Activated T-cell treated with anti-CD3 and anti-CD28 coated beads for 1 hour (primary cell): ENCODE results near the gene IL12B.
"Not testable (repeated sequence)": the region's sequence is repeated elsewhere in the genome, so short reads cannot be mapped to it uniquely, and the experiment has no call there.

Experiments
- DNase-seq: peaks from one replicate; pipeline ENCODE4 v3.0.0-alpha.2; 2020; ENCODE audit warnings: low read depth

The IL12B gene

DNA sequence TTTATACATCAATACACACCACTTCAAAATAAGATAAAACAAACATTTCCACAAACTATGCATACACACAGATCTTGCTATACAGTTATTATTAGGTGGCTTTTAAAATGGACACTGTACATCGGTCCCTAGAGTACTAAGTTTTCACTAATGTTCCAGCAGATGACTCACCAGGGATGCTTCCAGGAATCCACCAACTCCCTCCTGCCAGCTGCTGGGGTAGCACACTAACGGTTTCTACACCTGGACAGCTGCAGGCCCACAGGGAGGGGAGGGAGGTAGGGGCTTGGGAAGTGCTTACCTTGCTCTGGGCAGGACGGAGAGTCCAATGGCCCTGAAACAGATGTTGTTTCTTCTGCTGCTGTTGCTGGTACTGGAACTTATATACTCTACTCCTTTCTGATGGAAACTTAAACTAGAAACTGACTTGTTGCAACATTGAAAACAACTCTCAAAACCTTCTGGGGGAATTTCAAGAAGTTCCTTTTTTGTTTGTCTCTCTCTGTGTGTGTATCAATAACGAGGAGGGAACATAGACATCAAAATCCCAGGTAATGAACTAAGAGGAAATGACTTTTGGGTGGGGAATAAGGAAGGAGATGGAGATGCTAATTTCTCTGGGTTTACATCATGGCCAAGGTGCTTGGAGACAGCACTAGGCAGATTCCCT lies at the start of gene IL12B:
IL12B (minus strand) TSS at position 357 of the 670 bp plus-strand sequence. CDS start 3,705 bp downstream, outside the sequence.
- DNase-seq: no peak

DNA sequence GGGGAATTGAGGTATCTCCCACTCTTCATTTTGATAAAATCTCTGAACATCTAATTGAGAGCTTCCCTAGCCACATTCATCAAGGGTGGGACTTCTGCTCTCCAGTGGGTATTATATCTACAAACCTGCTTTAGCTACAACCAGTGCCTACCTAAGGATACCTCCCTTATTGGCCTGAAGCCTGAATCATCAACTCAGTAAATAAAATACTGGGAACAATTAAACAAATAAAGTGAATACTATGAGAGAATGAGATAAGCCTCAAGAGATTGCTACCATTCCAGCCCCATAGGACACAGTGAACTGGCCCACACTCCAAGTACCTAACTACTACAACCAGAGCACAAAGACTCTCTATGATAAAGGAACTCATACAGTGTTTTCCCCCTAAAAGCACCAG lies 47.4 kb upstream of the IL12B start:
- DNase-seq: no peak

DNA sequence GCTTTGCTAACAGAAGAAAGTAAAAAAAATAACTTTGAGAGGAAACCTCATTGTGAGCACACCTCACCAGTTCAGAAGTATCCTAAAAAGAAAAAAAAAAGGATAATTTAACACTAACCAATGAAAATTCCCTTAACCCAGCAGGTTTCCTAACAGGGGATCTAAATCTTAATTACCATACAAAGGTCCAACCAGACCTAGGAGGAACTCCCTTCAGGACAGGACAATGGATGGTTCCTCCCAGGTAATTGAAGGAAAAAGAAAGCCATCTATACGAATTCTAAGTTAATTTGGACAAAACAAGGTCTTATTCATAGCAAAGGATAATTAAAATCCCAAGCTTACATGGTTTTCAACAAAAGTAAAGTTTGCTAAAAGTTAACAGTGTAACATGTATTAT lies 37.6 kb upstream of the IL12B start:
- not testable (repeated sequence) for DNase-seq

DNA sequence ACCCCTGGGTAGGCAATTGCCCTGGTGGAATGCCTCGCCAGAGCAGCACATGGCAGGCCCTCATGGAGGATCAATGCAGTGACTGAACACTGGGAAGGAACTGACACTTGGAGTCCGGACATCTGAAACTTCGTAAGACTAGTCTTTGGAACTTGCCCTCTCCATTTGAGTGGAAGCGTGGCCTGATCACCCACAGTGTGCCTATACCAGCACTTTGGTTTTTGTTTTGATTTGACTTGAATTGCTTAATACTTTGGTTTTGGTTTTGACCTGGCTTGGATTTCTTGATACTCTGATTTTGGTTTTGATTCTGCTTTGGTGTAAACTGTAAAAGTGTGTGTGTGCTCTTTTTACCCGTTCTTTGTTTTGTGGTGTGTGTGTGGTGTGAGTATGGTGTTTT lies 36.5 kb upstream of the IL12B start:
- not testable (repeated sequence) for DNase-seq

DNA sequence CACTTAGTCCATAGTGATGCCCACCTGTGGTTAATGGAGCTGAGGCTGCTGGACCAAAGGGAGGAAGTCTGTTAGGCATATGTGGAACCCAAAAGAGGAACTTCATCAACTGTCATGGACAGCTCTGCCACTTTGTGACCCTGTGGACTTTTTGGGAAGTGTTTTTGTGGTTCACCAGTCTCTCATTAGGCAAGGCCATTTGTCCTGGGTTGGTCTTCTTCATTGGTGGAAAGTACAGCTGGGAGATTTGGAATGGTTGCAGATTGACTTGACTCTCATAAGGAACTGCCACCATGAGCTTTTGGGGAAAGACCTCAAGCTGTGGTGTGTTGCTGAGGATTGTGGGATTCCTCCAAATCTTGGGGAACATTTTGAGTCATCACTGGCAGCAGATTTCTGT lies 31.9 kb upstream of the IL12B start:
- DNase-seq: no peak

DNA sequence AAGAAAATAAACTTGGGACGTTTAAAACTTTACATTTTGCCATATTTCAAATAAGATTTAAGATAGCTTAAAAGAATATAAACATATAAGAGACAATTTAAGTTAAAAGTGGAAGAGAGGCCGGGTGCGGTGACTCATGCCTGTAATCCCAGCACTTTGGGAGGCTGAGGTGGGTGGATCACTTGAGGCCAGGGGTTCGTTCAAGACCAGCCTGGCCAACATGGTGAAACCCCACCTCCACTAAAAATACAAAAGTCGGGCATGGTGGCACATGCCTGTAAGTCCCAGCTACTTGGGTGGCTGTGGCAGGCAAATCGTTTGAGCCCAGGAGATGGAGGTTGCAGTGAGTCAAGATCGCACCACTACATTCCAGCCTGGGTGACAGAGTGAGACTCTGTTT lies 29.6 kb upstream of the IL12B start:
- DNase-seq: not testable (repeated sequence)

DNA sequence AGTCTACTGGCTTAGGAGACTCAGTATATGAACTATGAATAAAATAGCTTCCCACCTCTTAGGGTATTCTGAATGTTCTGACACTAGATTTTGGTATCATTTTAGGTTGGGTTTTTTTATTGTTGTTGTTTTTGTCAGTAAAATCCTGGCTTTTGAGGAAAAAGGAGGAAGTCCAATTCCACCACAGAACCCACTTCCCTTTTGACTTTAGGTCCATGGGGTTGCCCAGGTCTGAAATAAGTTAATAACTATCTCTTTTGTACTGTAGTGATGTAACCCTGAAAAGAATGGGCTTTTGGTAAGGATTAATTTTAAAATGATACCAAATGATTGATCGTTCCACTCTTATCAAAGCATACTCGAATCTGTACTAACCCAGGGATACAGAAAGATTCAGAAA lies 29.1 kb upstream of the IL12B start:
- DNase-seq: no peak

DNA sequence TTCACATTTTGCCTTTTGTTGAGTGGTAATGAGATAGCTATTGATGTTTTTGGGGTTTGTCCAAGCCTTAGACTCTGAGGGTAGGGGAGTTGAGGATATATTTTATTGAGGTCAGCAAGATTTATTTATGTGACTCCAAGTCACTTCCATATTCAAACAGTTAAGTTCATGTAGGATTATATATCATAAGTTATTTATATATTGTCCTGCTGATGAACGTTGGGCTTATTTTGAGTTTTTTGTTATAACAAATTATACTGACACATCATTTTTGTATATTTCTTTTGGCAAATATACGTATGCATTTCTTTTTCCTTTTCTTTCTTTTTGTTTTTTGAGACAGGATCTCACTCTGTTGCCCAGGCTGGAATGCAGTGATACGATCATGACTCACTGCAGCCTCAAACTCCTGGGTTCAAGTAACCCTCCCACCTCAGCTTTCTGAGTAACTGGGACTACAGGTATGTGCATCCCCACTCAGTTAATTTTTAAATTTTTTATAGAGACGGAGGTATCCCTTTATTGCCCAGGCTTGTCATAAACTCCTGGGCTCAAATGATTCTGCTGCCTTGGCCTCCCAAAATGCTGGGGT lies 23.5 kb upstream of the IL12B start:
- DNase-seq: no peak

DNA sequence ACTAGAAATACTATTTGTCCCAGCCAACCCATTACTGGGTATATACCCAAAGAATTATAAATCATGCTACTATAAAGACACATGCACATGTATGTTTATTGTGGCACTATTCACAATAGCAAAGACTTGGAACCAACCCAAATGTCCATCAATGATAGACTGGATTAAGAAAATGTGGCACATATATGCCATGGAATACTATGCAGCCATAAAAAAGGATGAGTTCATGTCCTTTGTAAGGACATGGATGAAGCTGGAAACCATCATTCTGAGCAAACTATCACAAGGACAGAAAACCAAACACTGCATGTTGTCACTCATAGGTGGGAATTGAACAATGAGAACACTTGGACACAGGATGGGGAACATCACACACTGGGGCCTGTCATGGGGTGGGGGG lies 20.4 kb upstream of the IL12B start:
- DNase-seq: not testable (repeated sequence)

DNA sequence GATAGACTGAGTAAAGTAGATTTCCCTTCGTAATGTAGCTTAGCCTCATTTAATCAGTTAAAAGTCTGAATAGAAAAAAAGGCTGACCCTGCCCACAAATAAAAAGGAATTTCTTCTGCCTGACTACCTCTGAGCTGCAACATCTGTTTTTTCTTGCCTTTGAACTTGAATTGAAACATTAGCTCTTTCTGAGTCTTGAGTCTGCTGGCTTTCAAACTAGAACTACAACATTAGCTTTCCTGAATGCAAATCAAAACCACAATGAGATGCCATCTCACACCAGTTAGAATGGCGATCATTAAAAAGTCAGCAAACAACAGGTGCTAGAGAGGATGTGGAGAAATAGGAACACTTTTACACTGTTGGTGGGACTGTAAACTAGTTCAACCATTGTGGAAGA lies 19.9 kb upstream of the IL12B start:
- not testable (repeated sequence) for DNase-seq

DNA sequence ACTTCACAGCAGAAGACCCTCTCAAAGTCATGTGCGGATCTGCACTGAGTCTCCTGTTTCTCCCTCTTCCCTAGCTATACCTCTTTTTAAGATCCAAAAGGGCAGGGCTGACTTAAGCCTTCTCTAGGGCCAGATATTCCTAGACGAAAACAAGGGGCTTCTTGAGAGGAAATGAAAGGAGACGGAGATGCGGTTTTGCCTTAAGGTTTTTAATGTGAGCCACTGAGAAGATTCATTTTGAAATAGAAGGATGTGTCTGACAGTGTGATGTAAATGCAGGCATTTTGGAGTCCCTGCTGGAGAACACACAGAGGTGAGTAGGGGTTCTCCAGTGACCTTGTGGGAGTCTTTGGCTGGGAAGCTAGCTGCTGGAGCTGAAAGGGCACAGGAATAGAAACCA lies 15.6 kb upstream of the IL12B start:
- DNase-seq: no peak

DNA sequence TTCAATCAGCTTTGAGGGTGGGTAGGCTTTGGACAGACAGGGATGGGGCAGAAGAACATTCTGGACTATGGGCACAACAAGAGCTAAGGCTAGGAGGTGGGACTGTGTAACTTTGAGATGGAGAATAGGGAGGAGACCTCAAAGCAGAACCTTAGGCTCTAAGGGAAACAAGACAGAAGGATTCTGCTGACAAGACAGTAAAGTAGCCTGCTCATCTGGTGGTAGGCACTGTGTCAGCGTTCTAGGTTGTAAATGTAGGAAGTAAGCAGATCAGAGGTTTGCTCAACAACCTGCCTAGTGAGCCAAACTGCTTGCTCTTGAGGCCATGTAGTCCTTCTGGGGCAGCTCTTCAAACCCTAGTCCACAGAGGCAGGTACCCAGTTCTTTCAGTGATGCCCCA lies 15.0 kb upstream of the IL12B start:
- no peak for DNase-seq

DNA sequence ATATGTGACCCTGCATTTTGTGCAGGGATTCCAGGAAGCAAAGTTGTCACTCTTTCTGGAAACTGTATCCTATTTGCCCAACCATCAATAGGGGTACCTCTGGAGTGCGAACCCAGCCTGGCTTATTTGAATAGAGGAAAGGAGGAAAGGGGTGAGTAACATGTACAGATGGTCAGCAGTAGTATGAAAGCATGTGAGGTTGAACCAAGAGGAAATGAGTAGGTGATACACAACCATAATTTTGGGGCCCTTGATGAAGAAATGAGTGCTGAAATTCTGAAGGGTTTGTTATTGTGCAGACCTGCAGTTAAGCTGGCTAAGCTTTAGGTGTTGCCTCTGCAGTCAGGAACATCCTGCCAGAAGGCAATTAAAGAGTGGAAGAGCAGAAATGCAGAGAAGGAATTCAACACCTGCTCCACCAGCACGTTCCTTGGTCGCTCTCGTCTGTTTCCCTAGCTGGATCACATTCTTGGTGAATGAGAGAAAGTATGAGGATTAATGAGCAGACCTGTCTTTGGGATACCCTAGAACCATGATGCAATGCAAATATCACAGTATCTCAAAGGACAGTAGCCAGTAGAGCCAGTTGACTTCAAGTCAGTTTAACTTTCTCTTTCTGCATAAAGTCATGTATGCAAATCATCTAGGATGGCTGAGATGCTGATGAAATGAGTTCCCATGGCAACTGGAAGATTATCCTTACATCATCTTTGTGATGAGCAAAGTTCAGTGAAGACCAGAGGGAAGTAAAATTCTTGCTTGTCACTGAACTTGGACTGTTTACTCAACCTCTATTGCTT lies 13.2 kb upstream of the IL12B start:
- no peak for DNase-seq

DNA sequence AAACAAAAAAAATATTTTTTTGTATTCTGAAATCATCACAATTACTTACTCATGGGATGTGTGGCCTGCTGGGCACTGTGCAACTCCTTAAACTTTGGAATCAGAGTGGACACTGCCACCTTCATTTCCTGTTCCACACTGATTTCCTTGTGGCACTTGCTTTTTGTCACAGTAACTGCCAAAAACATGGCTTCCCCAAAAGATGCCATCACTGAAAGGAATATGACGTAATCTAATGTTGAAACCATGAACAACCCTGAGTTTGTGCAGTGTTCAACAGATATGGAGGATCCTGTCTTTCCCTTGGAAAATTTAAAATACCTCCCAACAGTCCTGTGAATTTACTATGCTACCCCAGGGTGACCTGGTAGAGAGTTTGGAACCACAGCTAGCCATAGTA lies 12.6 kb upstream of the IL12B start:
- no peak for DNase-seq

DNA sequence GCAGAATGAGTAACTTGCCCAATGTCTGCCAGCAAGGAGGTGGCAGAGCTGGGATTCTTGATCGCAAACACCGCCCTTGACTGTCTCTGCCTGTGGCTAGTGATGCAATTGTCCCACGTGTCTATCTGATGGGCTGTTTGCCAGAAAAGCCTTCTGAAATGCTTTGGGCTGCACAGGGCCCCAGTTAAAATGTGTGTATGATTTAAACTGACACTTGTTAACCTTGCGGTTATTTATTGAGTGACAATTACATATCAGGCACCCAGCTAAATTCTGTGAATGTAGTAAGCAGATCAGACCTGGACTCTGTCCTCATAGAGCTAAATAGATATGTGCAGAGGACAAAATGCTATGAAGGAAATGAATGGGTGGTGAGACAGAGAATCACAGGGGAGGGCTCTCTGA lies 11.6 kb upstream of the IL12B start:
- DNase-seq: peak; percentile 16

DNA sequence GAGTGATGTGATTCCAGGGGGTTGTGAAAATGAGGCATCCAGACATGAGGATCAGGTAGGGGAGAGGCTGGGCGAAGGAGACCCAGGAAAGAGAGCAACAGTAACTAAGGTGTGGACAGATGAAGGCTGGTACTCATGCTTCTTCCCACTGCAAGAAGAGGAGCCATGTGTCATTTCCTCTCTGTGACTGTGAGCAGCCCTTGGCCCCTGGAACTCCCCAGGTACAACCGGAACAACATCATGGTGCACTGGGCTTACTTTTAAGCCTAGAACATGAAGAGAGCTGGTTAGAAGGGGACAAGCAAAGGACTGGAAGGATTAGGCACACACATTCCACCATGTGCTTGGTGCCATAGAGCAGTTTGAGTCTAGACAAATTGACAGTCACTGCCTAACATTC lies 10.9 kb upstream of the IL12B start:
- no peak for DNase-seq

DNA sequence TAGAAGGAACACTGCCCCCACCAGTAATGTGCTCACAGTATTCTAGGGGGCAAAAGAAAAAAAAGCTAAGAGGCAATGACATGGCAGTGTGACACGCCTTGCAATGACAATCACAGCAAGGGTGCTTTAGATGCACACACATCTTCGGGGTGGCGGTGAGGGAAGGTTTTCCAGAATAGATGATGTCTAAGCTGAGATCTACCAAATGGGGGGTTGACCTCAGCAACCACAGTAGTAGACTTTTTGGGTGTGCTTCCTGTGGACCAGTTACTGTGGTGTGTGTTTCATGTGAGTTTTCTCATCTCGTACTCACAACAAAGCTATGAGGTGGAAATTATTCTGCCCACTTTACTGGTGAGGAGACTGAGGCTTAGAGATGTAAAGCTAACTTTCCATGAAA lies 10.2 kb upstream of the IL12B start:
- DNase-seq: no peak

DNA sequence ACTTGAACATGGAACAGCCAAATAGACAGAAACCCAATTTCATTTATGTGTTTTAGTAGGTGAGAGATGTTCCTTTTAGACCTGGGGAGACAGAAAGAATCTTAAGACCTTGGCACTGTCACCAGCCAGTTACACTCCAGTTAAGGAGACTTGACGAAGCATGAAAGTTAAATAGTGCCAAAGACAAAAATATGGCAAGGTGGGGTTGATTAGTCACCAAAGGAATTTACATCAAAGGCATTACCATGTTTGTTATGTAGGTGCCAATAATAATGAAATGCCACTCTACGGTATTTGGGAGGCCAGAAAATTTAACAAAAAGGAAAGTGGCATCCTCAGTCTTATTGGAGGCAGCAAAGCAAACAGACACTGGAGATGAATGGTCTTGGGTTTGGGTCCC lies 9.2 kb upstream of the IL12B start:
- DNase-seq: no peak

DNA sequence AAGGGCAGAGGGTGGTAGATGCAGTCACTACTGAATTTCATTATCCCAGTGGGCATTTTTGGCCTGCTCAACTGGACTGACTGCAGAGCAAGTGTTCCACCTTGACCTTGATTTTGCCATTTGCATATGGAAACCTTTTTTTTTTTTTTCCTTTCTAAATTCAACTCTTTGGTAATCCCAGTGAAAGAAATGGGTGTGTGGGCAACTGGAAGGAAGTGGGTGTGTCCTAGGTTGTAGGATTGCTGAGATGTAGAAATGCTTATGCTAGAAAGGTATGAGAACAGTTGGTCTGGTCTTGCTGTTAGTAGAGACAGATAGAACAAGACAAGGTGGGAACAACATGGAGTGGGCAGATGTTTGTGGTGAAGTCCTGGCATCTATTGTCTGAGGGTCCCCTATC lies 7.8 kb upstream of the IL12B start:
- DNase-seq: no peak

DNA sequence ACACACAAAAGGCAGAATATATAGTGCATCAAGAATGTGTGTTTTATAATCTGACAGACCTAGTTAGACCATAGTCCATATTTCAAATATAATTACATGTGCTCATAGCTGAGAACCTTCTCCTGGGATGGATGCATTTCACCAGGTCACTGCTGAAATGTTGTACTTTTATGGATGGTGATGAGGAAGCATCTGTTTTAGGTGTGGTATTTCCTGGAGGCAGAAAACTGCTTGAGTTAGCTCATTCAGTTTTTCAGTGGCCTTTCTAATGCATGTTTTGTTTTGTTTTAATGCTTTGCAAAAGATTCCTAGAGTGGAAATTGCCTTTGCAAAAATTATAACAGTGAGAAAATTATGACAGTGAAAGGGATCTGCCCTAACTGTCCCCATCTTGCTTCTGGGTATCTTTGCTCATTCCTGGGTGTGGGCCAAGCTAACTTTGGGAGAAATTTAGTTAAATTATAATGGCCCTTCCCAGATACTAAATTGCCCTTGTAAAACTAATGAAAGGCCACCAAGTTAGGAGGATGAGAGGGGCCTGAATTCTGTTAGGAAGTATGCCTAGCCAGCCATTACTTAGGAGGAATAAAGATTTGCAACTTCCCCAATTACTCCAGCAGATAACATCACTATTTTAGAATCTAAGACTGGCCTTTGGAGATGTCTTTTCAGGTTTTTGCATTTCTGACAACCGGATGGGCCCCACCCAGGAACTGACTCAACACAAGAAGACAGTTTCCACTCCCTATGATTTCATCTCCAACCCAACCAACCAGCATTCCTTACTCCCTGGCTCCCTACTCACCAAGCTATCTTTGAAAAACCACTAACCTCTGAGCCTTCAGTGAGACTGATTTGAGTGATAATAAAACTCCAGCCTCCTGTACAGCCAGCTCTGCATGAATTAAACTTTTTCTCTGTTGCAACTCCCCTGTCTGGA lies 7.0 kb upstream of the IL12B start:
- DNase-seq: no peak

DNA sequence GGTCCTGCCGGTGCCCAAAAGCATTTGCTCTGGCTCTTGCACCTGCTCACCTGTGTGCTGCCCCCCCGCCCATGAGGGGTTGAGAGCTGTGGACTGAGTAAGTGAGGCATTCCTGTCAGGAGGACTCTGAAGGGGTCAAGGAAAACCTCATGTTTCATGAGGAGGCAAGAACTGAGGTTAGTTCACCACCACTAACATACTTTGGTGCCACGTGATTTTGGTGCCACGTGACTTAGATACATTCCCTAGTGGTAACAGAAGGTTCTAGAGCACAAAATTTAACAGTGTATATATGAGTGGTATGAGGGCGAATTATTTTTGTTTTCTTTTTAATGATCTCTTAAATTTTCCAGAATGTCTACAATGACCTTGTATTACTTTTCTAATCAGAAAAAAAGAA lies 6.3 kb upstream of the IL12B start:
- DNase-seq: no peak

DNA sequence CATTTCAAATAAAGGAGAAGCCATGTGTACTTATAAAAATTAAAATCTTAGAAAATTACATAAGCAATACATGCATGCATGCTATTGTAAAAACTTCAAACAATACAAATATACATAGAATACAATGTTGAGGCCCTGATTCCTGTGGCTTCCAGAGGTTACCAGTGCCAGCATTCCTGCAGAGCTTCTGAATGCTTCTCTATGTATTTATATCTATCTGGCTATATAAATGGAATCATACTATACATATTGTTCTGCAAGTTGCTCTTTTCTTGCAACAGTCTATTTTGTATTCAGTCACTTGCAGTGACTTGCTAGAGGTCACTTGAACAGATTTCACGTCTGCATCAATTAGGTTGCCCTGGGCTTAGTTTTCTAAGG lies 3.2 kb upstream of the IL12B start:
- DNase-seq: no peak
